GM19238 (cell line): Measurements from ENCODE around the gene CYP21A2.
"Not testable (repeated sequence)": the region's sequence is repeated elsewhere in the genome, so short reads cannot be mapped to it uniquely, and the experiment has no call there.

Experiments used
- DNase-seq: peaks from one replicate; pipeline ENCODE4 v3.0.0; 2011; ENCODE audit warnings: low spot score; ENCODE audit not compliant: insufficient read length

Gene CYP21A2

DNA sequence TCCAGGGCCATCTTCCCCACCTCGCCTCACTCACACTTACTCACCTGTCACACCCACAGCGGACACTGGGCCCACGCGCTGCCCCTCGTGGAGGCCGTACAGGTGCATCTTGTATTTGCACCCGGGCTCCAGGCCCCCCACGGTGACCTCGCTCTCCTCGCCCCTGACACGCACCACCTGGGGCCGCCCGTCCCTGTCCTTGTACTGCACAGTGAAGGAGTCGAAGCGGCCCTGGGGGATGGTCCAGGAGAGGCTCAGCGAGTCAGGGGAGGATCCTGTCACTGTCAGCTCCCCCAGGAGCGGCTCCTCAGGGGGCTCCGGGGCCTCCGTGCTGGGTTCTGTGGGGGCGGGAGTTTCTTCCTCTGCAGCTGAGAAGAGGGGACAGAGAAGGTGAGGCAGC, 14.4 kb downstream of the CYP21A2 start:
- not testable (repeated sequence) for DNase-seq

DNA sequence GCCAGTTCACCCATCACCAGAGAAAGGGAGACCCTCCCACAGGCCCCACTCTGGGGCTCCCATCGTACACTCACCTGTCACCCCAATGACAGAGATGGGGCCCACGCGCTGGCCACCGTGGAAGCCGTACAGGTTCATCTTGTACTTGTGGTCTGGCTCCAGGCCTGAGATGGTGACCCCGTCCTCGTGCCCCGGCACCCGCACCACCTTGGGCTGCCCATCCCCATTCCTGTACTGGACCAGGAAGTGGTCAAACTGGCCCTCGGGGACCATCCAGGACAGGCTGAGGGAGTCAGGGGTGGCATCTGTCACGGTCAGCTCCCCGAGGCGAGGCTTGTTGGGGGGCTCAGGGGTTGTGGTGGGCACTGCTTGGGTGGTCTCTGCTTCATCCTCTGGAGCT, 15.1 kb downstream of the CYP21A2 start:
- not testable (repeated sequence) for DNase-seq

DNA sequence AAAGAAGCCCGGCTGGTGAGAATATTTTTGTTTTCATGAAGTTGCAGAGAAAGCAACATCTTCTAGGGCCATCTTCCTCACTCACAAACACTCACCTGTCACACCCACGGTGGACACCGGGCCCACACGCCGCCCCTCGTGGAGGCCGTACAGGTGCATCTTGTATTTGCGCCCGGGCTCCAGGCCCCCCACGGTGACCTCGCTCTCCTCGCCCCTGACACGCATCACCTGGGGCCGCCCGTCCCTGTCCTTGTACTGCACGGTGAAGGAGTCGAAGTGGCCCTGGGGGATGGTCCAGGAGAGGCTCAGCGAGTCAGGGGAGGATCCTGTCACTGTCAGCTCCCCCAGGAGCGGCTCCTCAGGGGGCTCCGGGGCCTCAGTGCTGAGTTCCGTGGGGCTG, 17.5 kb downstream of the CYP21A2 start:
- not testable (repeated sequence) for DNase-seq

DNA sequence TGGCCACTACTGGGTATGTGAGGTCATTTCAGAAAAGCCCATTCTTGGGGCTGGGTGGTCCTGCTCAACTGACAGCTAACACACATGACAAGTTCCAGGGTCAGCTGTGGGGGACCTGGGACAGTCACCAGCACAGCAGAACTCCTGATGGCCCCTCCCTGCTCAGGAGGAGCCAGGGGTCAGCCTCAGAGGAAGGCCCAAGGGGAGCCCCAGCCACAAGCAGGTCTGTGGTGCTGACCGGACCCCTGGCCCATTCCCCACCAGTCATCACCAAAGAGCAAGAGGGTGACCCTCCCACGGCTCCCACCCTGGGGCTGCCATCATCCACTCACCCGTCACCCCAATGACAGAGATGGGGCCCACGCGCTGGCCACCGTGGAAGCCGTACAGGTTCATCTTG, 18.0 kb downstream of the CYP21A2 start:
- DNase-seq = no peak

DNA sequence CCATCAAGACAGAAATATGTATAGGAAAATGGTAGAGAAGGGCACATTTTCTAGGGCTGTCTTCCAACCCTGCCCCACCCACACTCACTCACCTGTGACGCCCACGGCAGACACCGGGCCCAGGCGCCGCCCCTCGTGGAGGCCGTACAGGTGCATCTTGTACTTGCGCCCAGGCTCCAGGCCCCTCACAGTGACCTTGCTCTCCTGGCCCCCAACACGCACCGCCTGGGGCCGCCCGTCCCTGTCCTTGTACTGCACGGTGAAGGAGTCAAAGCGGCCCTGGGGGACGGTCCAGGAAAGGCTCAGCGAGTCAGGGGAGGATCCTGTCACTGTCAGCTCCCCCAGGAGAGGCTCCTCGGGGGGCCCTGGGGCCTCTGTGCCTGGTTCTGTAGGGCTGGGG, 19.8 kb downstream of the CYP21A2 start:
- DNase-seq = no peak

DNA sequence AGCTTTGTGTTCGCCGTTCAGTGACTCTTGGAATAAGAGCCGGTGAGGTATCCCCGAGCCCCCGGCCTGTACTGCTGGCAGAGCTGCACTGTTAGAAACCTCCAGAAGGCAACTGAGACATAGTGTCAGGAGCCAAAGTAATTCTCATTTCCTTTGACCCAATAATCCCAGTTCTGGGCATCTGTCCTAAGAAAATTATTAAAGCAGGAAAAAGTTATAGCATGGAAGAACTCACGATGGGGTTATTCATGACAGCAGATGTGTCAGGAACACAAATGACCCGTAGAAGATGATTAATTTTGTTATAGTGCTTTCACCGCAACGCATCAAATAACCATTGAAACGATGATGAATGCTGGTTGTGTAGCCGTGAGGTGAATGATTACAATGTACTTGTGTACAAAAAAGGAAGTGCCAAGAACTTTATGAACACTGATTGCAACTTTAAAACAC, 20.3 kb downstream of the CYP21A2 start:
- no peak for DNase-seq

DNA sequence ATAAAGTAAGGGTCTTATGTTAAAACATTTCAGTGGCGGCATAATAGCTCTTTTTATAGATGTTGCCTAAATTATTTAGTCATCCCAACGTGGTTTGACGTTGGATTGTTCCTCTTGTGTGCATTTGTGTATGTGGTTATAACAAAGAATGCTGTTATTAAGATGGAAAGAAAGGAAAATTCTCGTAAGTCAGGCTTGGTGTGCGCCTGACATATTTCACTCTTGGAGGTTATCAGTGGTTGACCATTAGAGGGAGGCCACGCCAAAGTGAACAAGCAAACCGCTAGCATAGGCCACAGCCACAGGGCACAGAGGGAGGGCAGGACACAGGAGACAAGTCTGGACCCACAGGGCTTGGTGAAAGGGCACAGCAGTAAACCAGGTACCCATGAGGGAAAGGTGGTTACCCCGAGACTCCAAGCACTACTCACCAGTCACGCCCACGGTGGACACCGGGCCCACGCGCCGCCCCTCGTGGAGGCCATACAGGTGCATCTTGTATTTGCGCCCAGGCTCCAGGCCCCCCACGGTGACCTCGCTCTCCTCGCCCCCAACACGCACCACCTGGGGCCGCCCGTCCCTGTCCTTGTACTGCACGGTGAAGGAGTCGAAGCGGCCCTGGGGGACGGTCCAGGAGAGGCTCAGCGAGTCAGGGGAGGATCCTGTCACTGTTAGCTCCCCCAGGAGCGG, 22.9 kb downstream of the CYP21A2 start:
- DNase-seq = no peak

DNA sequence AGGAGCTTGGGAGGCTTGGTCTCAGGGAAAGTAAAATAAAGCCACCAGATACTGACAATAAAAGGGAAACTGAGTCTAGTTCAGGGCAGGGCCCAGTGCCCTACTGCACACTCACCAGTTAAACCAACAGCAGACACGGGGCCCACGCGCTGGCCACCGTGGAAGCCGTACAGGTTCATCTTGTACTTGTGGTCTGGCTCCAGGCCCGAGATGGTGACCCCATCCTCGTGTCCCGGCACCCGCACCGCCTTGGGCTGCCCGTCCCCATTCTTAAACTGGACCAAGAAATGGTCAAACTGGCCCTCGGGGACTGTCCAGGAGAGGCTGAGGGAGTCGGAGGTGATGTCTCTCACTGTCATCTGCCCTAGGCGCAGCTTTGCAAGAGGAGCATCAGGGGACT, 26.5 kb downstream of the CYP21A2 start:
- no peak for DNase-seq

DNA sequence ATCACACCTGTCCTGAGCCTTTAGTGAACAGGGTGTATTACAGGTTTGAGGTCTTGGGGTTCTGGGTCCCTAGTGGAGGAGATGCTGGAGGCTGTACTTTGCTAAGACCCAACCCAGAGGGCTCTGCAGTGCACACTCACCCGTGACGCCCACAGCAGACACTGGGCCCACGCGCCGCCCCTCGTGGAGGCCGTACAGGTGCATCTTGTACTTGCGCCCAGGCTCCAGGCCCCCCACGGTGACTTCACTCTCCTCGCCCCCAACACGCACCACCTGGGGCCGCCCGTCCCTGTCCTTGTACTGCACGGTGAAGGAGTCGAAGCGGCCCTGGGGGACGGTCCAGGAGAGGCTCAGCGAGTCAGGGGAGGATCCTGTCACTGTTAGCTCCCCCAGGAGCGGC, 29.3 kb downstream of the CYP21A2 start:
- not testable (repeated sequence) for DNase-seq

DNA sequence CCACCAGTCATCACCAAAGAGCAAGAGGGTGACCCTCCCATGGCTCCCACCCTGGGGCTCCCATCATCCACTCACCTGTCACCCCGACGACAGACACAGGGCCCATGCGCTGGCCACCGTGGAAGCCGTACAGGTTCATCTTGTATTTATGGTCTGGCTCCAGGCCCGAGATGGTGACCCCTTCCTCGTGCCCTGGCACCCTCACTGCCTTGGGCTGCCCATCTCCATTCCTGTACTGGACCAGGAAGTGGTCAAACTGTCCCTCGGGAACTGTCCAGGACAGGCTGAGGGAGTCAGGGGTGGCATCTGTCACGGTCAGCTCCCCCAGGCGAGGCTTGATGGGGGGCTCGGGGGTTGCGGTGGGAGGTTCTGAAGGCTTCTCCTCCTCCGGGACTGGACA, 30.1 kb downstream of the CYP21A2 start:
- DNase-seq = not testable (repeated sequence)

DNA sequence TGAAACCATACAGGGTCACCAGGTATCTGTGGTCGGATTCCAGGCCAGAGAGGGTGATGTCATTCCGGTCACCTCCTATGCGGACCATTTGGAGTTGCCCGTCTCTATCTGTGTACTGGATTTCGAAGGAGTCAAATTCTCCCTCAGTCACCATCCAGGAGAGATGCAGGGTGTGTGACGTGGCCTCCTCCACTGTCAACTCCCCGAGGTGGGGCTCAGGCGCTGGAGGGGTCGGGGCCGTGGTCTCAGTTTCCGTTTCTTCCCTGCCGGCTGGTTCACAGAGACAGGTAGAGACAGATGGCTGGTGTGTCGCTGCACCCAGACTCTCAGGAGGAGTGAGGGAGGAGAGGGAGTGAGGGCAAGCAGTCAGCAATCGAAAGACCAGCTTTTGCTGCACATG, 30.7 kb downstream of the CYP21A2 start:
- no peak for DNase-seq

DNA sequence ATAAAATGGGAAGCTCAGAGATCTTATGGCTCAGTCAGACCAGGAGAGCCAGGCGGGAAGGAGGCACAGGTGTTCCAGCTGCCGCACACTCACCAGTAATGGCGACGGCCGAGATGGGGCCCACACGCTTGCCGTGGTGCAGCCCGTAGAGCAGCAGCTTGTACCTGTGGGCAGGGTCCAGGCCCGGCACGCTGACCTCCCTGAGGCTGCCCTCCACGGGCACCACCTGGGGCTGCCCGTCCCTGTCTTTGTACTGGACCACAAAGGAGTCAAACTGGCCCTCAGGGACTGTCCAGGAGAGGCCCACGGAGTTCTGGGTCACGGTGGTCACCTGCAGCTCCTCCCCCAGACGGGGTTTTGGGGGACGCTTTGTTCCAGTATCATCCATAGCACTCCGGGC, 31.2 kb downstream of the CYP21A2 start:
- DNase-seq = no peak

DNA sequence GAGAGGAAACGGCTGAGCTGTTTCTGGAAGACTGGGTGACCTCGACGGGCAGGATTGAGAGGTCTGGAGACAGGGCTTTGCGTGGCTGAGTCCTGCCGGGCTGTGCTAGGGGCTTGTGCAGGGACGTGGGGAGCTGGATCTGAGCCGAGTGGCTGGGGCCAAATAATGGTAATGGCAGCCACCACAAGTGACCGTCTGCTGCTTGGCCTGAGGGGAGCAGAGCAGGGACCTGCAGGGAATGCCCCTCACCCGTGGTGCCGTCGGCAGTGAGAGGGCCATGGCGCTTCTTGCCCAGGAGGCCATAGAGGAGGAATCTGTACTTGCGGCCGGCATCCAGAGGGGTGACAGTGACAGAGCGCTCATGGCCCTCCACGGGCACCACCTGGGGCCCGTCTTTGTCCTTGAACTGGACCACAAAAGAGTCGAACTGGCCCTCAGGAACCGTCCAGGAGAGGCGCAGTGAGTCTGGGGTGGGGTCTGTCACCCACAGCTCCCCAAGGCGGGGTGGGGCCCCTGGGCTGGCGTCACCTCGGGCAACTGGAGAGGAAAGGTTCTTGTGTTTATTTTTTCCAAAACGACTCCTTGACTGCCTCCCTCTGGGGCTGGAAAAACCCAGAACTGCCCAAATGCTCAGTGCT, 31.8 kb downstream of the CYP21A2 start:
- DNase-seq = no peak

DNA sequence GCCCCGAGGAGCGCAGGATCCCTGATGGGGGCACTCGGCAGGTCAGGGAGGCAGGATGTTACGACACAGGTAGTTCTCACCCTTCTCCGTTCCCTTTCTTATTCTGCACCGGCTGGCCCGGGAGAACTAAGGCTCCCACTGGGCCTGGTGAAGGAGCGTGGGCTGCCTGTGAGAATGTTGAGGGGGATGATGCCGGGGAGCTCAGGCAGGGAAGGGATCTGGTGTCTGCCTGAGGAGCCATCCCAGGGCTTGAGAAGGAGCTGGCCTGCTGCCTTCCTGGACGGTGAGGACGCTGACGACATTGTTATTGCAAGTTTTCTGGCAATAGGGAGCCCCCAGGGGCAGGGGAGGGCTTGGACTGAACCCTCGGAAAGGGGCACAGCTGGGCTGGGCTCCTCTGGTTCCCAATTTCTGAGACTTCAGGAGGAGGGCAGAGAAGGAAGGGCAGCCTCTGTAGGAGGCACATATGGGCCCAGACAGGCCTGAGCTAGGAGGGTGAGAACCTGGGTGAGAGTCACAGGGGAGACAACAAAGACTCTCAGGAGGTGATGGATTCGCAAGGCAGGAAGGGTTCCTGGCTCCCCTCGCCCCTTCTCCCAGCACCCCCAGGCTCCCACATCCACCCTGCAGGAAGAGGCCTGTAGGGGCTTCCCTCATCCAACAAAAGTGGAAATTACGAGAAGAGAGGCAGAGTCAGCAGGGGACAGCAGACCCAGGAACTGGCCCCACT, 32.8 kb downstream of the CYP21A2 start:
- no peak for DNase-seq

DNA sequence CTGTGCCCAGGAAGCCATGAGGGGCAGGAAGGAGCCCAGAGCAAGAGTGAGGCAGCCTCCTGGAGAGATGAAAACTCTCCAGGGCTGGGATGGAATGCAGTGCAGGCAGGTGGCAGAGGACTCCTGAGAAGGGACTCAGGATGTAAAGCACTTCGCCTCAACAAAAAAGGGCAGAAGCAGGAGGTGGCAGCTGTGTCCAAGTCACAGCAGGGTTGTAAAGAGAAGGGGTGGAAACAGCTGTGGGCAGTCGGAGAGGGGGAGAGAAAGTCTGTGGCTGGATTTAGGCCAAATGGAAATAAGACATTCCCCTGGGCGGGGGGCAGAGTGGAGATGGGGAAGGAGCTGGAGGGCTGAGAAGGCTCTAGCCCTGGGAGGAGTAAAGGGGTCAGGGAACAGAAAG, 34.9 kb downstream of the CYP21A2 start:
- no peak for DNase-seq

DNA sequence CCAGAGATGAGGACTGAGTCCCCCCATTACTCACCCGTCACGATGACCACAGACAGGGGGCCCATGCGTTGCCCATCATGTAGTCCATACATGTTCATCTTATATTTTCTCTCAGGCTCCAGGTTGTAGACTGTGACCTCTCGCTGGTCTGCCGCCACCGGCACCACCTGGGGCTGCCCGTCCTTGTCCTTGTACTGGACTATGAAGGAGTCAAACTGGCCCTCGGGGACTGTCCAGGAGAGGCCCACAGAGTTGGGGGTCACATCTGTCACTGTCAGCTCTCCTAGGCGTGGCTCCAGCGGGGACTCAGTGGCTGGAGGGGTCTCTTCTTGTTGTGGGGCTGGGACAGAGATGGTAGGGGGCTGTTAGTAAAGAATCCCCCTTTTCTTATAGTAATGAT, 35.4 kb downstream of the CYP21A2 start:
- no peak for DNase-seq

DNA sequence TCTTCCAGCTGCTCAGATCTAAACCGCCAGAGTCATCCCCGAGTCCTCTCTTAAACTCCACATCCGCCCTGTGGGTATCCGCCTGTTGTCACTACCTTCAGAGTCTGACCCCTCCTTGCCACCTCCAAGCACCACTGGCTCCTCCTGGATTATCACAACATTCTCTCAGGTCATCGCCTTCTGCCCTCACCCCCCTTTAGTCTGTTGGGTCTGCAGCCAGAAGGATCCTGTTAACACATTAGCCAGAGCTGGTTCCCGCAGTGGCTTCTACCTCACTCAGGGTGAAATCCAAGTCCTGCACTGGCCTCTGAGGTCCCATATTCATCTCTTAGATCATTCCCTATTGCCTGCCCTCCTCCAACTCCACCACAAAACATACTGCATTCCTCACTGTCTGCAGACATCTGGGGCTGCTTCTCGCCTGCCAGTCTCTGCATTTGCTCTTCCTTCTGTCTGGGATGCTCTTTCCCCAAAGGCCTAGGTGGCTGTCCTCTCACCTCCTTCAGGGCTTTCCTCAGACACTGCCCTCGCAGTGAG, 36.8 kb downstream of the CYP21A2 start:
- no peak for DNase-seq

DNA sequence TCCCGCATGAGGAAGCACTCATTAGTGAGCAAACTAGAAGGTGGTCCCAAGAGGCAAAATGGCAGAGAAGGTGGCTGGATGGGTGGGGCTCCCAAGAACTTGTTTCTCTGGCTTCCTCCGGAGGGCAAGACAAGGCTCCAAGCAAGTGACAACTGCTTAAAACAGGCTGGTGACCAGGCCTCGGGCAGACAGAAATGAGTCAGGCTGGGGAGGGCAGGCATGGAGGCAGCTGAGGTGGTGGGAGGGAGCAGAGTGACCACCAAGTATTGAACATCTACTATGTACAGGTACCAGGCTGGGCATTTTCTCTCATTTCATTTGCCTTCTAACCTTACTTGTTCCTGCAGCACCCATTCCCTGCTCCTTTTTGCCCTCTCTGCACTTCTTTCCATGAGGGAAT, 37.6 kb downstream of the CYP21A2 start:
- no peak for DNase-seq

DNA sequence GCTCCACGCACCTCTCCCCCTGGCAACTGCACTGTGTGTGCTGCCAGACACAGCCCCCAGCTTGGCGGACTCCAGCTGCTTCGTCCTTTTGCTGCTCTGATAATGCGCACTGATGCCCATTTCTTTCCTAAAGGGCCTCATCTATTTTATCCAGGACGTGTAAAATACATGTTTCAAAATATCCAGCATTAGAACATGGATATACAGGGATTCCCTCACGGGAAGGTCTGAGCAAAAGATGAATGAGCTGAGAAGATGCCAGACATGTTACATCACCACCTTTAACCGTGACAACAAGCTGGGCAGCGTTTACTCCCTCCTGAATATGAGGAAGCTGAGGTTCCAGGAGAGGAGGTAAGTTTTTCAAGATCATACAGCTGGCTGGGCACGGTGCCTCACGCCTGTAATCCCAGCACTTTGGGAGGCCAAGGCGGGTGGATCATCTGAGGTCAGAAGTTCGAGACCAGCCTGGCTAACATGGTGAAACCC, 38.1 kb downstream of the CYP21A2 start:
- DNase-seq = no peak

DNA sequence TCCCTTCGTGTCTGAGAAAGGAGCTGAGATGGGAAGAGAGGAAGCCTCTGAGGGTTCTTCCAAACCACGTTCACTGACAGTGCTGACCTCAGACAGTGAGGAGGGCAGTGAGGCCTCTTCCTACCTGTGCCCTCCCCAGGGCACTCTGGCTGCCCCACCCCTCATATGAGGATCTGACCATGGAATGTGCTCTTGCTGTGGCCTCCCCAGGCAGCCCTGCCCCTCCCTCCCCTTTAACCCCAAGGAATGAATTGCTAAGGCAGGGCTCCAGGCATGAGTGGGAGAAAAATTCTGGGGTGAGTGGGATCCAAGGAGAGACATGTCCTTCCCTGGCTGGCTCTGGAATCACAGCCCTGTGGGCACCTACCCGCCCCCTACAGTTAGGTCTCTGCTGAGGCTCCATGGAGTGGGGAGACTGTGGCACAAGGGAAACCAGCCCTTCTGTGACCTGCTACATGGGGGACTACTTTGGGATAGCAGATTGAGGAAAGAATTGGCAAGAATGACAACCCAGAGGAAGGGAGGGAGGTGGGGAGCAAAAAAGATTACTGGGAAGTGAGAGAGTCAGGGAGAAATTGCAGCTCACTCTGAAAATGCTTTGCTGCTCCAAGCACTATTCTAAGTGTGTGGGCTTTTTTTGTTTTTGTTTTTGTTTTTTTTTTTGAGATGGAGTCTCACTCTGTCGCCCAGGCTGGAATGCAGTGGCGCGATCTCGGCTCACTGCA, 41.5 kb downstream of the CYP21A2 start:
- no peak for DNase-seq

DNA sequence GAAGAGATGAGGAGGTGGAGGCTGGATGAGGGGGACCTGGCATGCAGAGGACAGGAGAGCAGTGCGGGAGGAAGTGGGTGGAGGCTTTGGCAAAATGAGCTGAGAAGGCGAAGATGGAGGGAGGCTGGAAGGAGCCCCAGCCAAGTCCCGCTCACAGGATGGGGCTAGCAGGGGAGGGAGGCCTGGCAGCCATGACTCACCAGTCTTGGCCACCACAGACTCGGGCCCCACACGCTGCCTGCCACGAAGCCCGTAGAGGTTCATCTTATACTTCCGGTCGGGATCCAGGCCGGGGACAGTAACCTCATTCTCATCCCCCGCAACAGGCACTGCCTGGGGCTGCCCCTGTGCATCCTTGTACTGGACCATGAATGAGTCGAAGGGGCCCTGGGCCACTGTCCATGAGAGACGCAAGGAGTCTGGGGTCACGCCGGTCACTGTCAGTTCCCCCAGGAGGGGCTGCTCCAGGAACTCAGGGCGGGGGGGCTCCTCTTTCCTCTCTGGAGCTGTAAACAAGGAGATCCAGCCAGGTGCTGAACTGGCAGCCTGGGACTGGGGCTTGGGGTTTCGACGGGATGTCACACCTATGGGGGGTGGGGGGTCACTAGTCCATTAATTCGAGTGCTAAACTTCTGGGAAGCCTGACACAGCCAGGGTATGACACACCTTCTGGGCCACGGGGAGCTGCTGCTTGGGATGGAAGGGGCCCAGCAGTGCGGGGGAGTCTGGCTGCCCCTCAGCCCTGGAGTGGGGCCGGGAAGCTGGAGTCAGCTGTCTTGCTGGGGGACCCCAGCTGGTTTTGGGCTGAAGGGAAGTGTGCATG, 43.2 kb downstream of the CYP21A2 start:
- no peak for DNase-seq
